ENCODE measurements around the gene GUCA1C.

Gene GUCA1C

DNA sequence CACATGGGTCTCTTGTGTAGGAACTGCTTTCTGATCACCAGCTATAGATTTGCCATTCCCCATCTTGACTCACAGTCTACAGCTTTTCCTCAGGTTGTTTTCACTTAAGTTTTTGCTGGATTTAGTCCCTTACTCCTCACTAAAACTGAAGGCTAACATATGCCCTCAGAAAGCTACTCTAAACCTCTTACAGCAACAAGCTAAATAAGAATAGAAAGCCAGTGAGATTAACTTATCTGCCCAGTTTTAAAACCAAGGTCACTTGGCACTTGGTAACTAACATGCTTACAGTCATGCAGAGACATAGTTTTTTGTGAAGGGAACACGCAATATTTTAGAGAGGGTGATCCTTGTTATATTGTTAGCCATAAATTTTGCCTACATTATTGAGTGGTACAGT, at the start of gene GUCA1C:
Gene GUCA1C, minus strand, starts transcription at position 180 of the 400 bp plus-strand sequence. Its CDS starts 117 bp downstream, at position 63.
- DNase-seq (ENCODE audit: low spot score) = no peak

DNA sequence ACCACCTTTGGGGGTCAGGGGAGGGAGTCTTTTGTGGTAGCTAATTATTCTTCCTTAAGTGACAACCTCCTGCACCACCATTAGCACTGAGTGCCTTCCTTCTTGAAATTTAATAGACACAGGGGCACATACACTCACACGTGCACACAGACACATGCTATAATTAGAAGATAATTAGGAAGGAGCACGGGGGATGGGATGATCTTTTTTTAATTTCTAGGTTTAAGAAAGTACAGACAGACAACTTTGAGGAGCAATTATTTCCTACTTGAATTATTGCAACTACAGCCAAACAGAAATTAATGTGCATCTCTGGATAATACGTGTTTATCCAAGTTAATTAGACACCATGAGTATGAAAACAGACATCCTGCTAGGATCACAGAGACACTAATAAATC, 44.8 kb upstream of the GUCA1C start:
- no peak for DNase-seq (ENCODE audit: low spot score)

- no peak for DNase-seq (ENCODE audit: low spot score)
These were observed 32.2 kb upstream of the GUCA1C start for GRCh38 chr3:108985844-108986243.

- DNase-seq (ENCODE audit: low spot score) = no peak
These were observed 29.4 kb upstream of the GUCA1C start for GRCh38 chr3:108983051-108983450.

- DNase-seq (ENCODE audit: low spot score) = no peak
These were observed 22.4 kb upstream of the GUCA1C start for GRCh38 chr3:108976058-108976457.

- no peak for DNase-seq (ENCODE audit: low spot score)
These were observed 19.3 kb upstream of the GUCA1C start for GRCh38 chr3:108973019-108973418.

- DNase-seq (ENCODE audit: low spot score) = no peak
These were observed 18.8 kb upstream of the GUCA1C start for GRCh38 chr3:108972482-108972881.

DNA sequence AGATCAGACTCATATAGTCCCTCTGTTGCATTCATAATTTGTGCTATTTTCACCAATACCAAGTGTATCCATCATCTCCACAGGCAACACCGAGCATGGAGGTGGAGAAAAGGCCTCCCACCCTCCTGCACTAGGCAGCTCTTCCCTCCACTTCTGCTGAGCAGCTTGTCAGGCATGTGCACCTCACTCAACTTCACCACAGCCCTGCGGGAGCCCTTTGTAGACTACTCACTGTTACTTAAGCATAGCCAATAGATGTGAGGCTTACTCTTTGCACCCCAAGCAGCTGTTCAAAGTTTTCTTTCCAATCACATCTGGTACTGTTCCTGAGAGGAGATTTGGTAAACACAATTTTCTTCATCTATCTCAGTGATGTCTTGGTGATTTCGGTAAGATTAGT, 16.9 kb upstream of the GUCA1C start:
- DNase-seq (ENCODE audit: low spot score) = no peak

DNA sequence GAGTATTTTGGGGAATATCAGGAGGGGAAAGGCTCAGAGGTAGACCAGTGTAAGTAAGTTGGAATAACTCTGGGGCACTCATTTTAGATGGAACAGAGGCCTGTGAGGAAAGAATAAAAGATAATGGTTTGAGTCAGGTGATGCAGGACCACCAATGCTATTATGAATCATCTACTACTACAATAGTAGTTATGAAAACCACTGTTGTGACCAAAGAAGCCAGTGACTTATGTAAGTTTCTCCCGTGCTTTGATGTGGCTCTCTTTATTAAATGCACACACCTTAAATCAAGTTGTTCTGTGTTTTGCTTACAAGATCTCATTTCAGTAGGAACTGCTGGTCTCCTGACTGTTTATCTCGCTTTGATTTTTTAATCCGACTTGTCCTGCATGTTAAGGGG, 13.1 kb upstream of the GUCA1C start:
- DNase-seq (ENCODE audit: low spot score) = no peak

DNA sequence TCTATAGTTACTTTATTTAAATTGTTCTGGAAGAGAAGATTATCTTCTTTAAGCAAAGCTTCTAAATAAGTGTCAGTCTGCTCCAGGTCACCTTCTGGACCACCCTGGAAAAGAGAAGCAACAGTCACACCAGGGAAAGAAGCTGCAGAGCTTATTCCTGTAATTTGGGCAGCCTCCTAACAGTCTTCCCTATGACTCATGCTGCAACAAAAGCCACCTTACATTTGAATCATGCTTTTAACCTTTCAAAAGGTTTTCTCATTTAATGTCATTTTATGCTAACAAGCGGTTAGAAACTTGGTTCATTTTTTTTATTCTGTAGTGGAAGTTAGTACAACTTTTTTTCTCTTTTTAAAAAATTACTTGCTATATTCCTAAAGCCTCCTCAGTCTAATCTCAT, 5.3 kb upstream of the GUCA1C start:
- no peak for DNase-seq (ENCODE audit: low spot score)

DNA sequence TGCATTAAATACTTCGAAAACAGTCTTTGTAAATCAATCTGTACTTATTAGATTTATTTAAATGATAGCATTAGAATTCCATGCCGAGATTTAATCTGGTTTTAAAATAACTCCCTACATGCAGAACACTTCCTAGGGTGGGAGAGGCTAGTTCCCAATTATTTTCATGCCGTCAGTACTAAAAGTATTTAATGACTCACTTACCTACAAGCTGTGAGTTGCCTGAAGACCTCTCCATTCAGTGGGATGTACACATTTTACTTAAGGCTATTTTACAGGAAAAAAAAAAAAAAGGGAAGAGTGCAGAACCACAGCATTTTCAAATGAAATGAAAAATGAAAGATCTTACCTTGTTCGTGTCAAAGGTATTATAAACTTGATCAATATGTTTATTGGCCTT, 469 bp downstream of the GUCA1C start:
- DNase-seq (ENCODE audit: low spot score) = no peak

DNA sequence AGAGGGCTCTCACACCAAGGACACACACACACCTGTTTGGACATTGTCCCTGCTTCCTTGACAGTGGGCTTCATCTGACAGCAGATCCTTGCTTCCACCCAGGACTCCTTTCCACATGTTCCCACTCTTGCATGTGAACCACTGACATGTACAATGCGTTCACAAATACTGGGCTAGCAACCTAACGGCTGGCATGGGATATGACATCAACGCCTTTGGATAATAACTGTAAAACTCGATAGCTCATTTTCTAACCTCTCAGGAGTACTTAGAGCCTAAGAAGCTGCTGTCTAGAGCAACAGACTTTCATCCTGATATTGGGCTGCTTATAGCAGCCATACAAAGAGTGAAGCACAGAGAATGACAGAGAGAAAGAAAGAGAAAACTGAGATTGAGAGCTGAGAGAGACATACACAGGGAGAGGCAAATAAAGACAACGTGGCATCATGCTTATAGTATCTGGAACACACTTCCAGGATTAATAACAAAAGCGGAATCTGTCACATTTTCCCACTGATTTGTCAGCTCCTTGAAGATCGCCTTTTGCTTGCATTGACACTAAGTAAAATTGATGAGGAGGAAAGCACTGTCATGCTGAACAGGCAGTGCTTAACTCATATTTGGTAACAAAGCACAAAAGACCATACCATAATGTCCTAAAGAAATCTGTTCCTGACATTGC, 1.7 kb downstream of the GUCA1C start:
- DNase-seq (ENCODE audit: low spot score) = no peak

GRCh38 chr3:108947855-108948254, 5.8 kb downstream of the GUCA1C start:
- no peak for DNase-seq (ENCODE audit: low spot score)

DNA sequence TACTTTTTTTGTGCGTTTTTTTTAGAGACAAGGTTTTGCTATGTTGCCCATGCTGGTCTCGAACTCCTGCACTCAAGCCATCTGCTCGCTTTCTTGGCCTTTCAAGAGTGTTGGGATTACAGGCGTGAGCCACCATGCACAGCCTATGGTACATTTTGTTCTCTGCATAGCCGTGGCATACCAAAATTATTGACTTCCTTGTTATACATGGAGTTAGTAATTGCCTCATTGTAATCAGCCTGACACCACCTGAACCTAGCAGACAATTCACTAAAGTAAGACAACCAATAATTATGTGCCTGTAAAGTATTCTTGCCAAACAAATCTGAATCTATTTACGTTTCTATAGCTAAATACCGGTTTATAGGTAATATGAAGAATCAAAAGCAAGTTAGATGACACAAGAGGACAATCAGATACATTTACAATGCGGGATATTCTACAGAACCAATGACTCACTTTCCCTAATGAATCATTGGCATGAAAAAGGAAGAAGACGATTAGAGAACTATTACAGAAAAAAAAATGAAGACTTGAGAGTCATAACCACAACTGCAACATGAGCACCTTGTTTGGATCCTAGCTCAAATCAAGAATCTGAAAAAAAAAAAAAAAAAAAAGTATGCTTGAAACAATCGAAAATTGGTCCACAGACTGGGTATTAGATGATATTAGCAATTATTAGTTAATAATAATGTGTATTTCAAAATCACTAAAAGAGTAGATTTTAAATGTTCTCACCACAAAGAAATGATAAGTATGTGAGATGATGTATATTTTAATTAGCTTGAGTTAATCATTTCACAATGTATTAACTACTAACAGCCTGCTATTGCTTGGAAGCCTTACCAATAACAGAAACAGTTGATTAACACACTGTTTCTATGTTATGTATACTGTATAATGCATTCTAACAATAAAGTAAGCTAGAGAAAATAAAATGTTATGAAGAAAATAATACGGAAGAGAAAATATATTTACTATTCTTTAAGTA, 7.1 kb downstream of the GUCA1C start:
- DNase-seq (ENCODE audit: low spot score) = no peak

- DNase-seq (ENCODE audit: low spot score) = no peak
These were observed 13.0 kb downstream of the GUCA1C start for GRCh38 chr3:108940568-108941263.

DNA sequence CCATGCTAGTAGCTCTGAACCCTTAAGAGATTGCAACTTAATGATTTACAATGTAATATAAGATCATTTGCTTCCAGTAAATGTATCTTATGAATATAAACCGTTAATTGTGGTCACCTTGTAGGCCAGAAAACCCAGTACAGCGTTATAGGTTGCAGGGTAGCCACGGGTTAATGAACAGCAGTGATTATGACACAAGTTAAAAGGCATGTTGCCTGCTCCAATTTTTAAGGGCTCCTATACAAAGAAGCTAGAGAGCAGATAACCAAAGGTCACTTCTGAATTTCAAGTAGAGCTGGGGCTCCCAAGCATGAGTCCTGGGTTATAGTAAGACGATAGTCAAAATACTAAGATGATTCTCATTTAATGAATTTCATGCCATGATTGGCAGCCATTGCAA, 13.5 kb downstream of the GUCA1C start:
- no peak for DNase-seq (ENCODE audit: low spot score)

GRCh38 chr3:108936924-108937689, 16.6 kb downstream of the GUCA1C start:
- DNase-seq (ENCODE audit: low spot score) = no peak

DNA sequence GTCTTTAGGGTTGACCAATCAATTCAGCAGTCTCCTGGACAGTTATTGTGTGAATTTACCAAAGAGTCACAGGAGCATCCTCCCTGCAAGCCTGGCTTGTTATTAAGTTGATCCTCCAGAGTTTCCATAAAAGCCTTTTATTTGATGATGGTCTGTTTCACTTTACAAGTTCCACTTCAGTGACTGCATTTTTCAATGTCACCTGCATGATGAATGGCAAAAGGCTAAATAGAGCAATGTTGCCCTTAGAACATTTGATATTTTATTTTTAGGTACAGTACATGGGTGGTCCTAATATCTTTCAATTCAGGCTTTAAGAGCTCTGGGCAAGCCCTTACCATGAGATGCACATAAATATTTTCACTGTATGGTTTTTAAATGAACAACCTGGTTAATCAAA, 22.6 kb downstream of the GUCA1C start:
- no peak for DNase-seq (ENCODE audit: low spot score)

- DNase-seq (ENCODE audit: low spot score) = no peak
These were observed 34.8 kb downstream of the GUCA1C start for GRCh38 chr3:108918866-108919265.

GRCh38 chr3:108914774-108915641, 38.7 kb downstream of the GUCA1C start:
- peak; percentile 55 for DNase-seq (ENCODE audit: low spot score)

- no peak for DNase-seq (ENCODE audit: low spot score)
These were observed 43.9 kb downstream of the GUCA1C start for GRCh38 chr3:108909799-108910198.
